Measurements from ENCODE around the gene TINAG. TPM values are rescaled to one million over a fixed set of nuclear protein-coding genes. Genes with fewer than 3 reads are reported as not detected.
A peak's percentile ranks its signal among the peaks of the same experiment; 100 is the strongest.
"Not testable (repeated sequence)": the region's sequence is repeated elsewhere in the genome, so short reads cannot be mapped to it uniquely, and the experiment has no call there.

The TINAG gene
- total RNA-seq, 4 donors from 2014 or later, result not detected

- 25 to 50% methylated on average over 1 of the region's 1 CpG for WGBS, 2 donors (ENCODE audit: low coverage in 1 of 2)
- TF ChIP-seq CTCF (IDR thresholded peaks at IDR 0.05) (no peak), POLR2AphosphoS5 (IDR thresholded peaks at IDR 0.05) (no peak), EP300 (IDR thresholded peaks at IDR 0.05) (no peak), POLR2A (IDR thresholded peaks at IDR 0.05) (no peak)
- Histone ChIP-seq H3K27ac (no peak overlapping the region), H3K4me1 (no peaks in the 10 kb centered on the region), H3K27me3 (no peaks in the 10 kb centered on the region), H3K36me3 (no peaks in the 10 kb centered on the region), H3K9me3 (no peaks in the 10 kb centered on the region), H3K4me3 (no peak overlapping the region)
- ATAC-seq, result no peak
Observed at GRCh38 chr6:54320871-54321270, 12.6 kb downstream of the TINAG start.

GRCh38 chr6:54327631-54328030 lies 19.4 kb downstream of the TINAG start:
- ATAC-seq, result no peak
- Histone ChIP-seq H3K9me3 (peaks cover 0 to 27% (median 0%) of the 10 kb centered on the region in 3 donors), H3K27ac (no peak overlapping the region), H3K4me3 (no peak overlapping the region), H3K4me1 (no peaks in the 10 kb centered on the region), H3K27me3 (no peaks in the 10 kb centered on the region), H3K36me3 (no peaks in the 10 kb centered on the region)
- no peak for TF ChIP-seq EP300 (IDR thresholded peaks at IDR 0.05)
- TF ChIP-seq POLR2A (IDR thresholded peaks at IDR 0.05), result no peak
- TF ChIP-seq POLR2AphosphoS5 (IDR thresholded peaks at IDR 0.05), result no peak
- no peak for TF ChIP-seq CTCF (IDR thresholded peaks at IDR 0.05)
- 40 to 80% methylated on average over 1 of the region's 7 CpGs for WGBS, 2 donors (ENCODE audit: low coverage in 1 of 2)

- WGBS, 2 donors (ENCODE audit: low coverage in 1 of 2), result 76 to 85% methylated on average over 2 of the region's 2 CpGs
- ATAC-seq, H3K36me3 ChIP-seq, H3K27ac ChIP-seq, H3K4me3 ChIP-seq, H3K27me3 ChIP-seq, H3K4me1 ChIP-seq: not testable (repeated sequence)
- H3K9me3 ChIP-seq, result peaks cover 0 to 27% (median 0%) of the 10 kb centered on the region in 3 donors
Observed at GRCh38 chr6:54331571-54331970, 23.3 kb downstream of the TINAG start.

GRCh38 chr6:54335871-54336270 lies 27.6 kb downstream of the TINAG start:
- no peak overlapping the region for H3K27ac ChIP-seq
- H3K4me3 ChIP-seq, result no peak overlapping the region
- H3K36me3 ChIP-seq, result no peaks in the 10 kb centered on the region
- no peak for TF ChIP-seq POLR2A (IDR thresholded peaks at IDR 0.05)
- no peak for TF ChIP-seq CTCF (IDR thresholded peaks at IDR 0.05)
- peak; percentile 73 for TF ChIP-seq POLR2AphosphoS5 (IDR thresholded peaks at IDR 0.05)
- no peak for TF ChIP-seq EP300 (IDR thresholded peaks at IDR 0.05)
- no peaks in the 10 kb centered on the region for H3K27me3 ChIP-seq
- peak; percentile 75 for ATAC-seq
- WGBS, 2 donors (ENCODE audit: low coverage in 1 of 2), result 5 to 8% methylated on average over 2 of the region's 2 CpGs
- no peaks in the 10 kb centered on the region for H3K4me1 ChIP-seq
- peaks cover 0 to 12% (median 0%) of the 10 kb centered on the region in 3 donors for H3K9me3 ChIP-seq

GRCh38 chr6:54353975-54354374 lies 45.7 kb downstream of the TINAG start:
- 96 to 100% methylated on average over 2 of the region's 2 CpGs for WGBS, 2 donors (ENCODE audit: low coverage in 1 of 2)

More at GRCh38 chr6:54353975-54354374, 45.7 kb downstream of the TINAG start:
- TF ChIP-seq POLR2AphosphoS5 (IDR thresholded peaks at IDR 0.05) (no peak), POLR2A (IDR thresholded peaks at IDR 0.05) (no peak), CTCF (IDR thresholded peaks at IDR 0.05) (no peak), EP300 (IDR thresholded peaks at IDR 0.05) (no peak)
- H3K9me3 ChIP-seq, result no peaks in the 10 kb centered on the region
- no peak overlapping the region for H3K4me3 ChIP-seq
- no peak overlapping the region for H3K27ac ChIP-seq
- no peaks in the 10 kb centered on the region for H3K36me3 ChIP-seq
- ATAC-seq, result no peak
- no peaks in the 10 kb centered on the region for H3K27me3 ChIP-seq
- no peaks in the 10 kb centered on the region for H3K4me1 ChIP-seq

Data from gastroesophageal sphincter (tissue), 4 donors.